Endothelial cell of umbilical vein (primary cell): ENCODE results near the gene CACNA1A. TPM values are rescaled to one million over a fixed set of nuclear protein-coding genes. Genes with fewer than 3 reads are reported as not detected.

Experiments used
- BruUV-seq: library from RNA; stranded (reverse); fragments of 400-500 nt; replicated peaks from 2 replicates; lab custom pipeline; 2021; lab: Mats Ljungman, UMichigan
- CTCF ChIA-PET: fragments of 300-600, 350-600 bp; sonication (Branson Sonifier 250); formaldehyde crosslinking; loops from one replicate; lab custom pipeline; 2021; ENCODE audit warnings: antibody characterized with exemption, inconsistent platforms; lab: Charles Lee
- POLR2A ChIA-PET: fragments of 300-600, 350-600 bp; sonication (Branson Sonifier 250); formaldehyde crosslinking; loops from one replicate; lab custom pipeline; 2021; ENCODE audit warnings: antibody characterized with exemption, inconsistent platforms; lab: Charles Lee
- DNase-seq: peaks from one replicate; pipeline ENCODE4 v3.0.0-alpha.2; 2011; ENCODE audit warnings: low read depth, low spot score
- FAIRE-seq: peaks from 2 replicates; lab custom pipeline; 2011; peaks lifted over from hg19 to GRCh38; lab: Jason Lieb, UNC
- H2AFZ ChIP-seq: 2 replicates; pipeline ENCODE4 v1.6.0; 2012; ENCODE audit warnings: low read depth, low read length, control low read depth, inconsistent platforms
- H3K27ac ChIP-seq: 2 replicates; pipeline ENCODE4 v1.5.1; 2011; ENCODE audit warnings: low read depth, mild to moderate bottlenecking, control low read depth, low read length, moderate library complexity; ENCODE audit not compliant: insufficient read depth
- H3K27me3 ChIP-seq, 2 experiments: 2 replicates each; pipeline versions ENCODE4 v1.6.0 to v1.6.1; 2011; ENCODE audit warnings: low read length in 2 of 2, mixed read lengths in 1 of 2; ENCODE audit not compliant: control insufficient read depth in 2 of 2, insufficient read depth in 2 of 2
- H3K36me3 ChIP-seq, 2 experiments: 2 replicates in 1 of 2; 3 replicates in 1 of 2; pipeline ENCODE4 v1.5.1; 2011; ENCODE audit warnings: low read length in 2 of 2, mild to moderate bottlenecking in 1 of 2, moderate library complexity in 1 of 2; ENCODE audit not compliant: control insufficient read depth in 2 of 2, insufficient read depth in 2 of 2; ENCODE audit errors: extremely low read depth in 1 of 2
- H3K4me1 ChIP-seq: 3 replicates; pipeline ENCODE4 v1.5.1; 2011; ENCODE audit warnings: mild to moderate bottlenecking, low read length; ENCODE audit not compliant: control insufficient read depth, insufficient read depth; ENCODE audit errors: extremely low read depth
- H3K4me2 ChIP-seq: 2 replicates; pipeline ENCODE4 v1.6.1; 2011; ENCODE audit warnings: low read length, control low read depth, mixed read lengths; ENCODE audit not compliant: insufficient read depth
- H3K4me3 ChIP-seq, 3 experiments: fragments of 200-600 bp in 1 of 3; sonication (generic), shearing (Covaris generic) in 1 of 3; replicated peaks in 1 of 3; 2 replicates each; pipeline ENCODE4 v1.5.1; 2011 to 2016; ENCODE audit warnings: control low read depth in 3 of 3, low read length in 3 of 3, mild to moderate bottlenecking in 2 of 3, inconsistent platforms in 1 of 3, low read depth in 1 of 3, moderate library complexity in 1 of 3; ENCODE audit not compliant: insufficient read depth in 1 of 3
- H3K79me2 ChIP-seq: 2 replicates; pipeline ENCODE4 v1.6.0; 2012; ENCODE audit warnings: low read length, inconsistent platforms; ENCODE audit not compliant: control insufficient read depth, insufficient read depth
- H3K9ac ChIP-seq: replicated peaks from 2 replicates; pipeline ENCODE3; 2011; ENCODE audit warnings: low read length, control low read depth; ENCODE audit not compliant: insufficient read depth; ENCODE audit errors: extremely low read depth
- H3K9me1 ChIP-seq: replicated peaks from 3 replicates; pipeline ENCODE4 v1.6.0; 2011; ENCODE audit warnings: mild to moderate bottlenecking, low read length; ENCODE audit not compliant: control insufficient read depth, insufficient read depth; ENCODE audit errors: extremely low read depth
- H3K9me3 ChIP-seq: replicated peaks from 2 replicates; pipeline ENCODE4 v1.5.1; 2012; ENCODE audit warnings: low read length, inconsistent platforms; ENCODE audit not compliant: control insufficient read depth, insufficient read depth
- H4K20me1 ChIP-seq: replicated peaks from 2 replicates; pipeline ENCODE3; 2011; ENCODE audit warnings: mild to moderate bottlenecking, low read length; ENCODE audit not compliant: control insufficient read depth, insufficient read depth; ENCODE audit errors: extremely low read depth
- CTCF ChIP-seq, 2 donors: IDR thresholded peaks; 1 replicate in 1 of 2; 2 replicates in 1 of 2; pipeline ENCODE4 v1.5.1; 2011; ENCODE audit warnings: low read length in 2 of 2, mild to moderate bottlenecking in 2 of 2, moderate library complexity in 2 of 2, control low read depth in 1 of 2, inconsistent platforms in 1 of 2, low read depth in 1 of 2; ENCODE audit not compliant: insufficient read depth in 1 of 2; ENCODE audit errors: extremely low read depth in 1 of 2
- EZH2 ChIP-seq: IDR thresholded peaks from 2 replicates; pipeline ENCODE4 v1.6.1; 2012; ENCODE audit warnings: borderline replicate concordance, low read depth, mild to moderate bottlenecking, moderate library complexity, low read length, inconsistent platforms; ENCODE audit not compliant: severe bottlenecking
- FOS ChIP-seq: IDR thresholded peaks from 2 replicates; pipeline ENCODE4 v1.6.1; 2011; ENCODE audit warnings: mild to moderate bottlenecking, low read length, moderate library complexity, borderline replicate concordance; ENCODE audit not compliant: insufficient read depth
- GATA2 ChIP-seq: IDR thresholded peaks from 2 replicates; pipeline ENCODE4 v1.7.0; 2011; ENCODE audit warnings: low read depth, mild to moderate bottlenecking, moderate library complexity, mixed read lengths, low read length; ENCODE audit not compliant: insufficient read length, insufficient read depth
- MAX ChIP-seq: IDR thresholded peaks from 2 replicates; pipeline ENCODE4 v1.6.1; 2011; ENCODE audit not compliant: insufficient read depth, insufficient read length
- MYC ChIP-seq: IDR thresholded peaks from one replicate; pipeline ENCODE4 v1.6.1; 2011; ENCODE audit warnings: mild to moderate bottlenecking, low read depth, low read length
- POLR2A ChIP-seq: IDR thresholded peaks from 2 replicates; pipeline ENCODE4 v1.6.1; 2012; ENCODE audit warnings: low read depth, mild to moderate bottlenecking, control low read depth, low read length
- POLR2AphosphoS5 ChIP-seq: IDR thresholded peaks from 2 replicates; pipeline ENCODE4 v1.6.1; 2012; ENCODE audit warnings: low read depth, mild to moderate bottlenecking, control low read depth, low read length, moderate library complexity; ENCODE audit not compliant: insufficient read depth
- dilution Hi-C: fragments of 300-500 bp; cut with MboI; formaldehyde crosslinking; loops from one replicate; pipeline ENCODE4 v1.15.0; 2019; ENCODE audit warnings: low sequenced_read_pairs; ENCODE audit not compliant: extremely low pct_ligation_motif_present
- intact Hi-C: fragments of 100-400 bp; cut with micrococcal nuclease; formaldehyde crosslinking; loops from one replicate; pipeline ENCODE4 v1.10.0; 2022
- polyA plus RNA-seq, 4 experiments: library from polyadenylated mRNA; depleted of rRNA in 3 of 4; stranded (reverse) in 3 of 4; unstranded in 1 of 4; fragments of >200 nt; gene quantifications; 2 replicates each; pipeline versions ENCODE4 v1.2.1 to v1.2.3, GENCODE V29; 2011 to 2012; ENCODE audit warnings: missing spikeins in 1 of 4
- total RNA-seq: library from RNA; stranded (reverse); gene quantifications from 2 replicates; pipeline ENCODE4 v1.2.3, GENCODE V29; 2021

Gene CACNA1A
- total and polyA plus RNA-seq, 2 donors (not counting 3 experiments of a cell fraction or from before 2014, with no cell fraction given) = 0.17 to 0.38 TPM

- Histone ChIP-seq H3K4me2 (no peak overlapping the region), H3K9me3 (no peaks in the 10 kb centered on the region), H3K79me2 (no peaks in the 10 kb centered on the region), H3K36me3 (no peaks in the 10 kb centered on the region), H3K9ac (no peak overlapping the region), H2AFZ (no peak overlapping the region), H4K20me1 (no peaks in the 10 kb centered on the region), H3K4me1 (no peaks in the 10 kb centered on the region), H3K27me3 (no peaks in the 10 kb centered on the region), H3K9me1 (no peaks in the 10 kb centered on the region), H3K4me3 (no peak overlapping the region), H3K27ac (no peak overlapping the region)
- TF ChIP-seq POLR2A = no peak
- no peak for TF ChIP-seq FOS
- no peak for TF ChIP-seq POLR2AphosphoS5
- no peak for TF ChIP-seq MYC
- no peak for TF ChIP-seq CTCF (IDR thresholded peaks at IDR 0.05; ENCODE audit: extremely low read depth in 1 of 2, insufficient read depth in 1 of 2, low read depth in 1 of 2, low read length in 2 of 2)
- no peak for TF ChIP-seq MAX
- no peak for TF ChIP-seq GATA2
- no peak for TF ChIP-seq EZH2
- dilution Hi-C loops = no loop called here
- BruUV-seq = no TSS peak
- POLR2A ChIA-PET = no interaction called here
- CTCF ChIA-PET = no interaction called here
- no peak for FAIRE-seq
- no peak for DNase-seq
- intact Hi-C loops = no loop called here
These were observed 176.5 kb downstream of the CACNA1A start for GRCh38 chr19:13329766-13330165.
